ENCODE measurements around the gene CDT1.
A peak's percentile ranks its signal among the peaks of the same experiment; 100 is the strongest.

The CDT1 gene

DNA sequence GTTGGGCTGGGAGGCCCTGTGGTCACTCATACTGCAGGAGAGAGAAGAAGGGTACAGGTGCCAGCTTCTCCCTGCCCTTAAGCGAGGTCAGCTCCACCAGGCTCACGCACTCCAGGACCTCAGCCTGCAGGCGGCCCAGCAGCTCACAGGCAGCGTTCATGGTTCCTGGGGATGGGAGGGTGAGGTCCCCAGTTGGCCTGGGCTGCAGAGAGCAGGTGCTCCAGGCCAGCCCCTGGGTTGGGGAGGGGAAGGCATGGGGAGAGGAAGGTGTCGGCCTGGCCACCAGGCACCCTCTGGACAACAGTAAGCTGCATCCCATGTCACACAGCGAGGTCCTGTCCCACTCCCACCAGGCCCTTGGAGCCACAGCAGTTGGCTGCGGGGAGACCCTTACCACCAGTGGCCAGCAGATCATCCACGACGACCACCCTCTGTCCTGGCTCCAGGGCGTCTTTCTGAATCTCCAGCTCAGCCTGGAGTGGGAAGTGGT, 6.1 kb downstream of the CDT1 start:
- H3K4me3 ChIP-seq, result peak overlapping the region; percentile 80; the same call in 1 of the 2 replicates

GRCh38 chr16:88810166-88810911, 6.8 kb downstream of the CDT1 start:
- Histone ChIP-seq H3K4me3 (peak overlapping the region; percentile 80), H3K9ac (ENCODE audit: insufficient read length) (peak overlapping the region; percentile 81), H3K9me3 (ENCODE audit: low read depth, low read length) (no peaks in the 10 kb centered on the region), H3K27ac (peak overlapping the region; percentile 57; the same call in 1 of the 2 replicates), H3K36me3 (ENCODE audit: insufficient read depth, low read length) (peaks cover 27% of the 10 kb centered on the region; the same call in 1 of the 2 replicates)
- no peak for DNase-seq (ENCODE audit: low read depth, low spot score)
- TF ChIP-seq POLR2AphosphoS5 (IDR thresholded peaks at IDR 0.05; ENCODE audit: borderline replicate concordance, low read depth, low read length), result no peak
- no peak for TF ChIP-seq FOXP2 (optimal IDR thresholded peaks at IDR 0.05; ENCODE audit: control extremely low read depth, extremely low read length, insufficient read depth)

More for the DNA sequence above, 6.1 kb downstream of the CDT1 start:
- Histone ChIP-seq H3K9ac (ENCODE audit: insufficient read length) (no peak overlapping the region), H3K9me3 (ENCODE audit: low read depth, low read length) (no peaks in the 10 kb centered on the region), H3K27ac (peak overlapping the region; percentile 50; the same call in 1 of the 2 replicates), H3K36me3 (ENCODE audit: insufficient read depth, low read length) (peaks cover 33% of the 10 kb centered on the region; the same call in 1 of the 2 replicates)
- DNase-seq (ENCODE audit: low read depth, low spot score), result no peak
- TF ChIP-seq EZH2 (IDR thresholded peaks at IDR 0.05), result no peak

DNA sequence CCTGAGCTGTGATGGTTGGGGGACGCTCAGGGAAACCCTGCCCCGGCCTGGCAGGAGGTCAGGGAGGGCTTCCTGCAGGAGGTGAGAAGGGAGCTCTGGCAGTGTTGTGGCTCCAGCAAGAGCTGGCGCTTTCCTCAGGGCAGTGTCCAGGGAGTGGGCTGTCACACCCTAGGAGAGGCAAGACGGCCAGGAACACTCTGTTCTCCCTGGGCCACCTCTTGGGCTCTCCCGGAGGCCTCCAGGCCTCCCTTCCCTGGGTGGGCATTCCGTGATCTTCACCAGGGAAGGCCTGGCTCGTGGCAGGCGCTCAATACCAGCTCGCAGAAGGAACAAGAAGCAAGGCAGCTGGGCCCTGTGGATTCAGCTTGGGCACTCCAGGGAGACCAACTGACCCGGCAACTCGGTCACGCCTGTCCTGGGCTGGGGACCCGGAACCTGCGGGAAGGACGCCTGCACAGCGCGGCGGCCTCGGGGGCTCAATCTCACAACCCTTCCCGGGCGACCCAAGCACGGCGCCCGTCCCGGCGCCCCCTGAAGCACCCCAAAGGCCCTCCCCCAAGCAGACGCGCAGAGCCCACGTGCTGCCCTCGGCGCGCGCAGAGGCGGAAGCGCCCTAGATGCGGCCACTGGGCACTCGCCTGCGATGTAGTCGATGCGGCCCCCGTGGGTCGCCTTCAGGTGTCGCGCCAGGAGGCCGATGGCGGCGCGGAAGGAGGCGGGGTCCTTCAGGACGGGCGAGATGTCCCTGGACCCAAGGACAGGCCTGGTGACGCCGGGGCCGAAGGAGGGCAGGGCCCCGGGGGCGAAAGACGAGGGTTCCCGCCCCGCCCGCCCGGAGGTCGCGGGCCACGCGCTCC, 7.6 kb downstream of the CDT1 start:
- peak; percentile 45; the same call in 1 of the 2 replicates for TF ChIP-seq POLR2AphosphoS5 (IDR thresholded peaks at IDR 0.05; ENCODE audit: borderline replicate concordance, low read depth, low read length)
- TF ChIP-seq FOXP2 (optimal IDR thresholded peaks at IDR 0.05; ENCODE audit: control extremely low read depth, extremely low read length, insufficient read depth), result no peak
- Histone ChIP-seq H3K27ac (peak overlapping the region; percentile 57), H3K9me3 (ENCODE audit: low read depth, low read length) (no peaks in the 10 kb centered on the region), H3K4me3 (peak overlapping the region; percentile 80), H3K9ac (ENCODE audit: insufficient read length) (peak overlapping the region; percentile 81), H3K36me3 (ENCODE audit: insufficient read depth, low read length) (peaks cover 19% of the 10 kb centered on the region; the same call in 1 of the 2 replicates)
- no peak for DNase-seq (ENCODE audit: low read depth, low spot score)

GRCh38 chr16:88811769-88812512, 8.4 kb downstream of the CDT1 start, which contains the start of gene APRT:
APRT (minus strand) TSS chr16:88811928; CDS start chr16:88811899, 29 bp downstream.
- TF ChIP-seq POLR2AphosphoS5 (IDR thresholded peaks at IDR 0.05; ENCODE audit: borderline replicate concordance, low read depth, low read length), result peak; percentile 66; the same call in 1 of the 2 replicates
- no peak for TF ChIP-seq FOXP2 (optimal IDR thresholded peaks at IDR 0.05; ENCODE audit: control extremely low read depth, extremely low read length, insufficient read depth)
- no peak for TF ChIP-seq EZH2 (IDR thresholded peaks at IDR 0.05)
- Histone ChIP-seq H3K4me3 (peak within 1 kb of the TSS; percentile 80), H3K27ac (peak within 1 kb of the TSS; percentile 57), H3K36me3 (ENCODE audit: insufficient read depth, low read length) (peaks cover 12% of the 10 kb centered on the region; the same call in 1 of the 2 replicates), H3K9ac (ENCODE audit: insufficient read length) (peak within 1 kb of the TSS; percentile 81), H3K9me3 (ENCODE audit: low read depth, low read length) (no peaks in the 10 kb centered on the region)
- peak; percentile 22 for DNase-seq (ENCODE audit: low read depth, low spot score)

- H3K9me3 ChIP-seq (ENCODE audit: low read depth, low read length), result no peaks in the 10 kb centered on the region
- TF ChIP-seq FOXP2 (optimal IDR thresholded peaks at IDR 0.05; ENCODE audit: control extremely low read depth, extremely low read length, insufficient read depth), result no peak
- H3K9ac ChIP-seq (ENCODE audit: insufficient read length), result no peak overlapping the region
- no peak overlapping the region for H3K4me3 ChIP-seq
- H3K27ac ChIP-seq, result no peak overlapping the region
- no peak for DNase-seq (ENCODE audit: low read depth, low spot score)
- H3K36me3 ChIP-seq (ENCODE audit: insufficient read depth, low read length), result peaks cover 6% of the 10 kb centered on the region; the same call in 1 of the 2 replicates
These were observed 9.1 kb downstream of the CDT1 start for GRCh38 chr16:88812513-88813268.

DNA sequence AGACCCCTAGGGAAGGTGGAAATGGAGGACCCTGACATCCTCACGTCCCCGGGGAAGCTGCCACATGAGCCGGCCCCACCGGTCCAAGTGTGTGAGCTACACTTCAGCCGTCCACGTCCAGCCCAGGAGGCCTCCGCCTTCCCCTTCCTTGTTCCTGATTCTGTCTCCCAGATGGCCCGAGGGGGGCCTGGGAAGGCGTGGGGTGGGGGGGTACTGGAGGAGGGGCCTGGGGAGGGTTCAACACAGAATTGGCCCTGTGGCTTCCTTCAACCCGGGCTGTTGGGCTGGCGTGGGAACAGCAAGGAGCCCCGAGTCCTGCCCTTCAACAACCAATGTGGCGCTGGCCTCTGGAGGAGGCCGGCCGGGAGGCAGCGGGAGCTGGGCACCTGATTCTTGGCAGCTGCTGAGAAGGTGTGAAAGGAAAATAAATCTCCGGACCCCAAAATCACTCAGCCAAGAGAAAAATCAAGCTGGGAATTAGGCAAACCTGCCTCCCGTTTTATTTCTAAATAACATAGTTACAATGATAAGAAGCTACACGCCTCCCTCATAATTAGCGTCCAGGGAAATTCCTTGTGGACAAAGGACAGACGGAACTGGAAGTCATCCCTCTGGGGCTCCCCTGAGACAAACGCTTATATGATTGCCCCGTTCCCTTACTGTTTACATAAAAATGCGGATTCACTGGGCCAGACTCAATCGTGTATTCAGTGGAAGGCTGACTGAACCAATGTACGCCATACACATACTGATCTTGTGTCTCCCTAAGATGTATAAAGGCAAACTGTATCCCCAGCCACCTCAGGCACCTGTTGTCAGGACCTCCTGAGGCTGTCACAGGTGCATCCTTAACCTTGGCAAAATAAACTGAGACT, 9.9 kb downstream of the CDT1 start:
- TF ChIP-seq EZH2 (IDR thresholded peaks at IDR 0.05), result no peak
- peak; percentile 26; the same call in 1 of the 2 replicates for TF ChIP-seq POLR2AphosphoS5 (IDR thresholded peaks at IDR 0.05; ENCODE audit: borderline replicate concordance, low read depth, low read length)
- Histone ChIP-seq H3K4me3 (no peak overlapping the region), H3K9ac (ENCODE audit: insufficient read length) (no peak overlapping the region), H3K27ac (no peak overlapping the region), H3K9me3 (ENCODE audit: low read depth, low read length) (no peaks in the 10 kb centered on the region), H3K36me3 (ENCODE audit: insufficient read depth, low read length) (no peaks in the 10 kb centered on the region; the same call in 1 of the 2 replicates)
- no peak for DNase-seq (ENCODE audit: low read depth, low spot score)

GRCh38 chr16:88814144-88814502, 10.5 kb downstream of the CDT1 start:
- Histone ChIP-seq H3K4me3 (no peak overlapping the region), H3K9me3 (ENCODE audit: low read depth, low read length) (no peaks in the 10 kb centered on the region), H3K9ac (ENCODE audit: insufficient read length) (no peak overlapping the region), H3K27ac (no peak overlapping the region), H3K36me3 (ENCODE audit: insufficient read depth, low read length) (no peaks in the 10 kb centered on the region)
- DNase-seq (ENCODE audit: low read depth, low spot score), result no peak
- TF ChIP-seq FOXP2 (optimal IDR thresholded peaks at IDR 0.05; ENCODE audit: control extremely low read depth, extremely low read length, insufficient read depth) (no peak), POLR2AphosphoS5 (IDR thresholded peaks at IDR 0.05; ENCODE audit: borderline replicate concordance, low read depth, low read length) (no peak), EZH2 (IDR thresholded peaks at IDR 0.05) (no peak)
